Activated B cell treated with CpG ODN at 0.5 μM for 24 hours (primary cell): Measurements from ENCODE around the gene DNAJB2. TPM values are rescaled to one million over a fixed set of nuclear protein-coding genes. Genes with fewer than 3 reads are reported as not detected.

Source experiments
- ATAC-seq: fragments of 200-7000 bp; cut with Tn5 transposase; one replicate; pipeline ENCODE4 v1.10.0; 2021; ENCODE audit warnings: low read depth, mild to moderate bottlenecking, moderate library complexity
- CTCF ChIA-PET: fragments of 350-600 bp; sonication (Branson Sonifier 250); formaldehyde crosslinking; loops from one replicate; lab custom pipeline; 2021; ENCODE audit warnings: antibody characterized with exemption; lab: Charles Lee
- POLR2A ChIA-PET: fragments of 350-600 bp; sonication (Branson Sonifier 250); formaldehyde crosslinking; loops from one replicate; lab custom pipeline; 2021; ENCODE audit warnings: antibody characterized with exemption; lab: Charles Lee
- DNase-seq: peaks from one replicate; pipeline ENCODE4 v3.0.0; 2022
- H3K27ac Mint-ChIP-seq: one replicate; pipeline ENCODE4 v1.8.0; 2020; ENCODE audit warnings: mixed read lengths
- H3K27me3 Mint-ChIP-seq: one replicate; pipeline ENCODE4 v1.8.0; 2021; ENCODE audit warnings: mixed read lengths
- H3K36me3 Mint-ChIP-seq: one replicate; pipeline ENCODE4 v1.8.0; 2021; ENCODE audit warnings: low read depth, mixed read lengths
- H3K4me1 Mint-ChIP-seq: one replicate; pipeline ENCODE4 v1.8.0; 2021; ENCODE audit warnings: mixed read lengths
- H3K4me3 Mint-ChIP-seq: one replicate; pipeline ENCODE4 v1.8.0; 2020; ENCODE audit warnings: mild to moderate bottlenecking, mixed read lengths
- H3K9me3 Mint-ChIP-seq: one replicate; pipeline ENCODE4 v1.8.0; 2020; ENCODE audit warnings: mixed read lengths
- intact Hi-C: fragments of 100-400 bp; cut with micrococcal nuclease; formaldehyde crosslinking; loops from one replicate; pipeline ENCODE4 v1.15.1; 2024
- total RNA-seq: library from RNA; stranded (reverse); gene quantifications from 2 replicates; pipeline ENCODE4 v1.2.3, GENCODE V29; 2022
- TF ChIP-seq, protein P1 (sequence below): fragments of 200-600 bp; IDR thresholded peaks from one replicate; pipeline ENCODE4 v1.8.0; 2022; ENCODE audit warnings: antibody characterized with exemption, mild to moderate bottlenecking

Gene DNAJB2
- total RNA-seq, 1 donor from 2014 or later, result 71.1 TPM

DNA sequence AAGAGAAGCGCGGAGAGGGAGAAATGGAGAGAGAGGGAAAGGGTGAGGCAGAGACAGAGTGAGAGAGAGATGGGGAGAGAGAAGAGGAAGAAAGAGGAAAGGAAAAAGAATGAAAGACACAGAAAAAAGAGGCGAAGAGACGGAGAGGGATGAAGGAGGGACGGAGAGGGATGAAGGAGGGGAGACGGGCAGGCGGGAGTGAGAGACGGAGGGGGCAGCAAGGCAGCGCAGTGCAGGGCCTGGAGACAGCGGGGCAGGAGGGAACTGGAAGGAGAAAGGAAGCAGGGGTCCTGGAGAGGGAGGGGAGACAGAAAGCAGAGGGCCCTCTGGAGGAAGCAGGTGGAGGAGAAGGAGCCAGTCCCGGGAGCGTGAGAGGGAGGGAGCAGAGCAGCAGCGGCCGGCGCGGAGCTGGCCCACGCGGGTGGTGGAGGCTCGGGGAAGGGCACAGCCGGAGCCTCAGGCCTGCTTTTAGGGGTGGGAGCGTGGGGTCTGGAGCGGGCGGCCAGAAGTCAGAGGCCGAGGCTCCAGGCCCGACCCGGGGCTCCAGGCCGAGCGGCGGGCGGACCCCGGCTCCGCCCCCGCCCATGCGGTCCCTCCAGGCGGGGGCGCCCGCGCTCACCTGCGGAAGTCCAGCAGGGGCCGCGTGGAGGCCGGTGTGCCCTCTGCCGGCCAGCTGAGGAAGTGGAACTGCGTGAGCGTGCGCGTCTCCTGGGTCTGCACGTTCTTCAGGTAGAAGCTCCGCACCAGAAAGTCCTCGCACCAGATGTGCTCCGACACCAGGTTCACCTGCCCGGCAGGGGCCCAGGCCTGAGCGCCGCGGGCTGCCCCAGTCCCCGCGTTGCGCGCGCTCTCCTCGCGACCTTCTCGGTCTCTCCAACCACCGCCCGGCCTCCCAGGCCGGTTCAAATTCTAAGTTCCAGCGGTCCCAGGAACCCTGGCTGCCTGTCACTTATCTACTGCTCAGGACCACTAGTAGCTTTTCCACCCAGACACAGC is 15.5 kb downstream of the DNAJB2 start:
- ATAC-seq, result peak; percentile 95
- POLR2A ChIA-PET, result interaction anchor here (0.5 to 10.1 kb wide), 20 partner anchors 9 to 399 kb away, joined by 3 to 138 read pairs (median 8); partner anchors contain the start of genes ABCB6, ANKZF1, ATG9A and CNPPD1

DNA sequence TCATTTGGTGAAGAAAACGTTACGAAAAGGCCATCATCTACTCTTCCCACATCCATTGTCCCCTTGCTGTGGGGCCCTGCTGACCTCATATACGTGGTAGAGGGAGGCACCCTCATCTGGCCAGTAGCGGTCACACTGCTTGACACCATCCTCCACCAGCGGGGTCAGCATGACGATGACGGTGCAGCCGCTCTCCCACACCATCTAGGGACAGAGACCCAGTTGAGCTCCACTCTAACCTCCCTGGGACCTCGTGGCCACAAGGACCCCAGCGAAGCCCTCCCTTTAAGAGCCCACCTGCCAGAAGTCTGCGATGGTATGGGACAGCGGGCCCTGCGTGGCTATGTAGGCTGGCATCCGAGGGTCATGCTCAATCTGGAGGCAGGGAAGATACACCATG is 17.0 kb downstream of the DNAJB2 start:
- intact Hi-C loops, result loop anchor here (5.0 kb wide), 1 partner anchor 444 kb away; no protein-coding TSS in a partner anchor
- peaks cover 11% of the 10 kb centered on the region for H3K27me3 Mint-ChIP-seq
- H3K27ac Mint-ChIP-seq, result no peak overlapping the region
- H3K9me3 Mint-ChIP-seq, result no peaks in the 10 kb centered on the region
- CTCF ChIA-PET, result interaction anchor here (1.3 to 6.2 kb wide), 9 partner anchors 15 to 138 kb away, joined by 3 to 155 read pairs (median 30); partner anchors contain the start of genes ABCB6, CNPPD1, DNAJB2 and GLB1L
- DNase-seq (no peak), ATAC-seq (no peak)
- H3K36me3 Mint-ChIP-seq, result no peaks in the 10 kb centered on the region
- POLR2A ChIA-PET, result interaction anchor here (1.7 to 10.1 kb wide), 7 partner anchors 17 to 125 kb away, joined by 3 to 138 read pairs (median 26); partner anchors contain the start of genes CNPPD1, DNAJB2, GLB1L and STK16
- TF ChIP-seq, protein P1, sequence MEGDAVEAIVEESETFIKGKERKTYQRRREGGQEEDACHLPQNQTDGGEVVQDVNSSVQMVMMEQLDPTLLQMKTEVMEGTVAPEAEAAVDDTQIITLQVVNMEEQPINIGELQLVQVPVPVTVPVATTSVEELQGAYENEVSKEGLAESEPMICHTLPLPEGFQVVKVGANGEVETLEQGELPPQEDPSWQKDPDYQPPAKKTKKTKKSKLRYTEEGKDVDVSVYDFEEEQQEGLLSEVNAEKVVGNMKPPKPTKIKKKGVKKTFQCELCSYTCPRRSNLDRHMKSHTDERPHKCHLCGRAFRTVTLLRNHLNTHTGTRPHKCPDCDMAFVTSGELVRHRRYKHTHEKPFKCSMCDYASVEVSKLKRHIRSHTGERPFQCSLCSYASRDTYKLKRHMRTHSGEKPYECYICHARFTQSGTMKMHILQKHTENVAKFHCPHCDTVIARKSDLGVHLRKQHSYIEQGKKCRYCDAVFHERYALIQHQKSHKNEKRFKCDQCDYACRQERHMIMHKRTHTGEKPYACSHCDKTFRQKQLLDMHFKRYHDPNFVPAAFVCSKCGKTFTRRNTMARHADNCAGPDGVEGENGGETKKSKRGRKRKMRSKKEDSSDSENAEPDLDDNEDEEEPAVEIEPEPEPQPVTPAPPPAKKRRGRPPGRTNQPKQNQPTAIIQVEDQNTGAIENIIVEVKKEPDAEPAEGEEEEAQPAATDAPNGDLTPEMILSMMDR, result no peak
- H3K4me3 Mint-ChIP-seq, result no peak overlapping the region
- peaks cover 24% of the 10 kb centered on the region for H3K4me1 Mint-ChIP-seq

More for the DNA sequence above, 15.5 kb downstream of the DNAJB2 start:
- DNase-seq, result peak; percentile 91
- Mint-ChIP-seq H3K27me3 (peaks cover 6% of the 10 kb centered on the region), H3K27ac (peak overlapping the region; percentile 65), H3K4me1 (peaks cover 24% of the 10 kb centered on the region), H3K9me3 (no peaks in the 10 kb centered on the region), H3K36me3 (no peaks in the 10 kb centered on the region), H3K4me3 (peak overlapping the region; percentile 78)
- TF ChIP-seq, protein P1, result peak; percentile 64
- CTCF ChIA-PET, result interaction anchor here (0.6 to 6.2 kb wide), 36 partner anchors 9 to 424 kb away, joined by 3 to 155 read pairs (median 5); partner anchors contain the start of genes ABCB6, ANKZF1, ATG9A and CNPPD1
- intact Hi-C loops, result loop anchor here (1.0 to 5.0 kb wide), 9 partner anchors 15 to 442 kb away; partner anchors contain the start of genes ABCB6, ANKZF1, ATG9A and DNAJB2

- intact Hi-C loops, result loop anchor here (5.0 kb wide), 1 partner anchor 445 kb away; no protein-coding TSS in a partner anchor
- H3K27me3 Mint-ChIP-seq, result peaks cover 17% of the 10 kb centered on the region
- CTCF ChIA-PET, result interaction anchor here (0.9 to 6.2 kb wide), 6 partner anchors 16 to 138 kb away, joined by 3 to 155 read pairs (median 5); partner anchors contain the start of genes ANKZF1, ATG9A, DNAJB2 and NHEJ1
- POLR2A ChIA-PET, result interaction anchor here (1.9 to 10.1 kb wide), 3 partner anchors 17 to 126 kb away, joined by 10 to 138 read pairs (median 36); partner anchors contain the start of genes CNPPD1 and DNAJB2
- H3K36me3 Mint-ChIP-seq, result no peaks in the 10 kb centered on the region
- DNase-seq, result no peak
- H3K4me3 Mint-ChIP-seq, result no peak overlapping the region
- TF ChIP-seq, protein P1, result no peak
- H3K4me1 Mint-ChIP-seq, result peaks cover 24% of the 10 kb centered on the region
- H3K27ac Mint-ChIP-seq, result no peak overlapping the region
- ATAC-seq, result no peak
- no peaks in the 10 kb centered on the region for H3K9me3 Mint-ChIP-seq
These were observed 17.6 kb downstream of the DNAJB2 start for GRCh38 chr2:219296631-219297391.

DNA sequence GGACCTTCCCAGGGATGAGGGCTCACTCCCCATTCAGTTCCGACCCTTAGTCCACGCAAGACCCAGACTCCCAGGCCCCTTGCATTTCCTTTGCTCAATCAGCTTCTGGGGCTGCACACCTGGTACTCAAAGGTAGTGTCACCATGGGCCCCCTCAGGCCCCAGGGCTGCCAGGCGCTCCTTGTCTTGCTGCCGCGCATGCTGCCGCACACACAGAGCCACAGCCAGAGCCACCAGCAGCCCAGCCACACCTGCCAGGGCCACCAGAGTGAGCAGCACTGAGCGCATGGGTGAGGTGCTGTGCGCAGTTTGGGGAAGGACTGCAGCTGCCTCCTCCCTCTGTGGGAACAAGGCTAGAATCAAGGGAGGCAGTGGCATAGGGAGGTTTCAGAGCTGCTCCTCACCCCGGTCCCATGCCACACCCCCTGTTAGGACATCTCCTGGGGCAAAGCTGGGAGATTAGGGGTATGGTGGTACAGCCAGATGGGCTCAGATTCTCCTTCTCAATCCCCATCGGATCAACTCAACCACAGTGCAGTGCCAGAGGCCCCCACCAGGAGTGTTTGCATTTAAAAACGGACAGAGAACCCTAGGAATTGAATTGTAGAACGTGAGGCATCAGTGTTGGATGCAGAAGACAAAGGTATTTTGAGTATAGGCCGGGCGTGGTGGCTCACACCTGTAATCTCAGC is 18.7 kb downstream of the DNAJB2 start:
- Mint-ChIP-seq H3K27ac (no peak overlapping the region), H3K4me3 (no peak overlapping the region)

More for the DNA sequence above, 18.7 kb downstream of the DNAJB2 start:
- ChIA-PET CTCF (interaction anchor here (0.7 to 4.6 kb wide), 10 partner anchors 17 to 240 kb away, joined by 3 to 43 read pairs (median 4); partner anchors contain the start of genes ANKZF1, ATG9A, CNPPD1 and DNAJB2), POLR2A (interaction anchor here (0.5 to 10.1 kb wide), 2 partner anchors 18 to 45 kb away, joined by 5 to 138 read pairs; partner anchors contain the start of gene DNAJB2)
- TF ChIP-seq, protein P1, result no peak
- DNase-seq, result no peak
- no peak for ATAC-seq
- H3K36me3 Mint-ChIP-seq, result no peaks in the 10 kb centered on the region
- H3K4me1 Mint-ChIP-seq, result peaks cover 24% of the 10 kb centered on the region
- H3K27me3 Mint-ChIP-seq, result peaks cover 24% of the 10 kb centered on the region
- intact Hi-C loops, result loop anchor here (1.0 to 5.0 kb wide), 6 partner anchors 122 to 446 kb away; partner anchors contain the start of genes CNPPD1 and NHEJ1
- no peaks in the 10 kb centered on the region for H3K9me3 Mint-ChIP-seq
